GM18858 (cell line): Measurements from ENCODE around the gene RLN3.

Experiments used
- ATAC-seq: cut with Tn5 transposase; IDR thresholded peaks from one replicate; pipeline ENCODE4 v1.9.1; 2021; ENCODE audit not compliant: unreplicated experiment

Gene RLN3

GRCh38 chr19:13993590-13994300 is 34.2 kb upstream of the RLN3 start:
- ATAC-seq: no peak

DNA sequence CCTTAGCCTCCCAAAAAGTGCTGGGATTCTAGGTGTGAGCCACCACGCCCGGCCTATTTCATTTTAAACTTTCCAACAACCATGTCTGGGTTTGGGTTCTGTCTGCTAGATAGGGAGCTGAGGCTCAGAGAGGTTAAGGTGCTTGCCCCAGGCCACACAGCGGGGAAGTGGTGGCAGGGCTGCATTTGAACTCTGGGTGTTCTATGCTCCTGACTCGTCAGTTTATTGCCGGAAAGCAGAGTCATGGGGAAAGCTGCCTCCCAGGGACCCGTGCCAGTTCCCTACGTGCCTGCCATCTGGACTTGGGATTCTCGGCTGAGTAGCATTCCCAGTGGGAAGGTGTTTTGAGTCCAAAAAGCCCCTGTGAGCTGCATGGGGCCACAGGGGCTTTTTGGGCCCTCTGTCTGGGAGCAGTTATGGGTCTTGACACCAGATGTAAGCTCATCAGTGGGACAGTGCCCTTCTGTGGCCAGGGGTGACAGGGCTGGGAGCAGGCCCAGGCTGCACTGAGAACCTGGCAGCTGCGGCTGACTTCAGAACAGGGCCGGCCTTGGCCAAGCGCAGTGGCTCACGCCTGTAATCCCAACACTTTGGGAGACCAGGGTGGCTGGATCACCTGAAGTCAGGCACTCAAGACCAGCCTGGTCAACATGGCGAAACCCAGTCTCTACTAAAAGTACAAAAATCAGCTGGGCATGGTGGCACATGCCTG is 32.8 kb upstream of the RLN3 start:
- ATAC-seq: no peak

- ATAC-seq: no peak
Measured at GRCh38 chr19:13995878-13996765, 31.8 kb upstream of the RLN3 start.

DNA sequence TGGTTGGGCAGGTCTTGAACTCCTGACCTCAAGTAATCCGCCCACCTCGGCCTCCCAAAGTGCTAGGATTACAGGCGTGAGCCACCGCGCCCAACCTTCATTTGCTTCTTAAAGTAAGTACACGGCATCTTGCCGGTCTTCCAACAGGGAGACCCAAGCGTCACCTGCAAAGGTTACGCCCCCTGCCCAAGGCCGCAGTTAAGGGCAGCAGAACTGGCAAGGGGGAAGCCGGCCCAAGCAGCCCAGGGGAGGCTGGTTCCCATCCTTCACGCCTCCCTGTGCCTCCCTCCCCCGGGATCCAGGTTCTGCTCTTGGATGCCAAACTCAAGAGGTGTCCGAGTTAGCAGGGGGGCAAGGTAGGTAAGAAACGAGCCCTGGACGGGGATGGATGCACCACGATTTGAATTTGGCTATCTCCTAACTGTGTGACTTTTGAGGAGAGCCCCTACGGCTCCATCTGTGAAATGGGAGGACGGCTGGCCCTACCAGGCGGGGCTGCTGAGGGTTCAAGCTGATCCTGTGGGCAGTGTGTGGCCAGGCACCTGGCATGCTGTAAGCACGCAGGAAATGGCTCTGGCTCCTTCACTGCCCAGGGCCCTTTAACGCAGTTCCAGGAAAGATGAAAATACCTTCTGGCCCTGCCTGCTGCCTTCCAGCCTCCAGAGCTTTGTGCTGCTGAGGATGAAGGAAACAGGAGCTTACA is 30.9 kb upstream of the RLN3 start:
- ATAC-seq: no peak

DNA sequence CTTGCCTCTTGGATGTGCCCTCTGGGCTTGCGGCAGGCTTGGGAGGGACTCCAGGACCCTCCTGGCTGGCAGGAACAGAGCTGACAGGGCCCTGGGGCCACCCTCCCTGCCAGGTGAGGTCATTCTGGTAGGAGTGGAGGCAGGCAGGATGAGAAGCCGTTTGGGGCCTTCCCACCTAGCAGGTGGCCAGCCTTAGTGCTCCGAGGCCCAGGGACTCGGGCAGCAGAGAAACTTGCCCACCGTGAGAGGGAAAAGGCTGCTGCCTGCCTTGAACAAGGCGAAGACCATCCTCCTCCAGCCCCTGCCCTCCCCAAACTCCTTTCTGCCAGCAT is 30.4 kb upstream of the RLN3 start:
- no peak for ATAC-seq

DNA sequence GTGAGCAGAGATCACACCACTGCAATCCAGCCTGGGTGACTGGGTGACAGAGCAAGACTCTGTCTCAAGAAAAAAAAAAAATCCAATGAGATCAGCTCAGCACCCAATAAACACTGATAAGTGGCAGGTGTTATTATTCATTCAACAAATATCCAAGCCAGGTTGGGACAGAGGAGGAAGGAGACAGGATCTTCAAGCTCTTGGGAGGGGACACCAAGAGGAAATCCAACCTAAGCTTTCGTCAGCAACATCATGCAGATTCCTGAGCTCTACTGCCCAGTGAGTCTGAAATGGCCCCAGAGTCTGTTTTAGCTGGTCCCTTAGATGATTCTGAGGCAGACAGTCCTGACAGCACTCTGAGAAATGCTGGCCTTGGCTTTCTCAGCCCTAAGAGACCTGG is 29.5 kb upstream of the RLN3 start:
- no peak for ATAC-seq

DNA sequence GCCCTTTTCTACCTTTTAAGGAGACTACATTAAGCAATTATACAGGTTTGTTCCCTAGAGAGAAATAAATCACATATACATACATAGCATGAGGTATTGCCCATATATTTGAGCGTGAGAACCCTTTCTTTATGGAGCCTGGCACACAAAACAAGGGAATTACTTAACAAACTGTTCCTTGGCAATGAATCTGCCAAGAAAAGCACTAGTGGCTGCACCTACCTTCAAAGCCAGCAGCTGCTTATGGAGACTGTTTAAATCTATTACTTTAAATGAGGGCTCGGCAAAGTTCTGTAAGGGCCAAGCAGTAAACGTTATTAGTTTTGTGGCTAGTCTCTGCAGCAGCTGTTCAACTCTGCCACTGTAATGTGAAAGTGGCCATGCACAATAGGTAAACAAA is 28.9 kb upstream of the RLN3 start:
- ATAC-seq: no peak

- ATAC-seq: no peak
Measured at GRCh38 chr19:14000691-14001375, 27.1 kb upstream of the RLN3 start.

- ATAC-seq: no peak
Measured at GRCh38 chr19:14002571-14003250, 25.2 kb upstream of the RLN3 start.

DNA sequence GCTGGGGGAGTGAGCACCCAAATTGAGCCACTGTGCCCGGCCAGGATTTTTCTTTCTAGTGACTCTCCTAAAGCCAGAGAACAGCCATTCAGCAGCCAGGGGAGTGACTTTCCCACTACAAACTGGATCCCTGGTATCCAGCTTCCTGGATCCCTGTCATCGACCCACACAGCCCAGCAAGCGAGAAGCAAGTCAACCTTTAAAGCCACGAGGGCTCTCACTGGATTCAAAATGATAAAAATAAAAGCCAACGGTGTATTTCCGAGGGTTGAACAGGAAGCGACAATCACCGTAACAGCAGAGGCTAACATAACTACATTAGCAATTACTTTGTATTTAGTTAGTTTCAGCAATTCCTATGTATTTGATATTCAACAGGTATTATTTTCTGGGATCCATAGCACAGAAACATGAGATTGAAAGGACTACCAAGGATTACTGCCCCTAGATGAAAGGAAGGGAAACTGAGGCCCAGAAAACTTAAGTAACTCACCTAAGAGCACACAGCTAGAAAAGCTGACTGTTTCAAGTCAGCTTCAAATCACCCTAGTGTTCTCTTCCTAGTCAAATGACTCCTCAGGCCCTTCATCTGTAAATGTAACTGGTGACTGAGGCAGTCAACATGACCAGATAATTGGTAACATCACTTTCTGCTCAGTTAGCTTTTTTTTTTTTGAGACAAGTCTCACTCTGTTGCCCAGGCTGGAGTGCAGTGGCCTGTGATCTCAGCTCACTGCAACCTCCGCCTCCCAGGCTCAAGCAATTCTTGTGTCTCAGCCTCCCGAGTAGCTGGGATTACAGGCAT is 24.5 kb upstream of the RLN3 start:
- ATAC-seq: no peak

DNA sequence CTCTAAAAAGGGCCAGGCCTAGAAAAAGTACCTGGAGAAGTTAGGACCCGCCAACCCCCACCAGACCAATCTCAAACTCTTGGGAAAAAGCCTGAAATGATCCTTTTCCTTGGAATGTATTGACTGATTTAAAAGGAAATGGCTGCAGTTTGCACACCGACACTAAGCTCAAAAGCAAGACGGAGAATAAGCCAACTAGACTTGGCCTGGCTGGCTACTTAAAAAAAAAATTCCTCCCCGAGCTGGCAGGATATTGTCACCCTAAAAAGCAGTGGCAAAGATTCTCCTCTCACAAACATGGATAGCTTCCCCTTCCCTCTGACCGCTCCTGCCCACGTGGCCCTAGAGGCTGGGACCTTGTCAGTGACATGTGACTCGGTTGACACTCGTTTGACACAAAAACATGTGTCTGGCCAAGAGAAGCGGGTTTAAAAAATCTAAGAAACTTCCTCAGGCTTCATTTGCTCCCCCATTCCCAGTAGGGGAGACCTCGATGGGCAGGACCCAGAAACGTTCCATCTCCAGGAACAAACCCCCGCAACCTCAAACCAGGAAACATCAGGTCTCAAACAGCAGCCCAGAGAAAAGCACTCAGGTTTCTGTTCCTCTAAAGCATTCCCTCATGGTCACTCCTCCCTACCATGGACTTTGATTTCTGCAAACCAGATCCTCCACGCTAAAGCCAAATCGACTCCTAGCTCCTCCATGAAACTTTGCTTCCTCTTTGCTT is 23.2 kb upstream of the RLN3 start:
- ATAC-seq: no peak

- no peak for ATAC-seq
Measured at GRCh38 chr19:14005349-14006084, 22.4 kb upstream of the RLN3 start.

DNA sequence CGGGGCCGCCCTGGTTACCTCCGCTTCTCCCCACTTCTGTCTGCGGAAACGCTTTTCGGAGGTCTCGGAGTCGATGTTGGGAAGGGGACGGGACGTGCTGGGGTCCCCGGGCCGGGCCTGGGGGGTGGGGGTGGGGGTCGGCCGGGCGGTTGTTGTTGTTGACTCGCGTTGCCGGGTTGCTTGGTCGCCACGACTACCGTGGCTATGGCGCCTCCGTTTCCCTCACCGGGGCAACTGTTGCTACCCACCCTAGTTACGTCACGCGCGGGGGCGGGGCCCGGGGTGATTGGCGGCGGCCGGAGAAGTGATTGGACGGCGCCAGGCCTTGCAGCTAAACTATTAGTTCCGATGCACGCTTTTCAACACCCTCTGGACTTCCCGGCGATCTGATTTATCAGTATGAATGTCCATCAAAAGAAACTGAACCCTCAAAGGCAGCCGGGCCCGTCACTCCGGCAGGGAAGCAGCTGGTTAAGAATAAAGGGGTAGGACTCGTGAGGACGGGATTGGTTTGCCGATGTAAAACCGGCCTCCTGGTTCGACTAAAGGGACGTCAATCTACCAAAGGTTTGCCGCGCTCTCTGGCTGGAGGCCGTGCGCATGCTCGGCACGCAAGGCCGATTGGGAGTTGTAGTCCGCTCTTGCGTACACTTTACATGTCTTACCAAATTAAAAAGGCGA is 21.7 kb upstream of the RLN3 start, which contains the start of gene RFX1:
TSS of gene RFX1 (minus strand) at position 236 of the 681 bp plus-strand sequence. CDS start 12,477 bp downstream, outside the sequence.
- peak; percentile 65 for ATAC-seq

DNA sequence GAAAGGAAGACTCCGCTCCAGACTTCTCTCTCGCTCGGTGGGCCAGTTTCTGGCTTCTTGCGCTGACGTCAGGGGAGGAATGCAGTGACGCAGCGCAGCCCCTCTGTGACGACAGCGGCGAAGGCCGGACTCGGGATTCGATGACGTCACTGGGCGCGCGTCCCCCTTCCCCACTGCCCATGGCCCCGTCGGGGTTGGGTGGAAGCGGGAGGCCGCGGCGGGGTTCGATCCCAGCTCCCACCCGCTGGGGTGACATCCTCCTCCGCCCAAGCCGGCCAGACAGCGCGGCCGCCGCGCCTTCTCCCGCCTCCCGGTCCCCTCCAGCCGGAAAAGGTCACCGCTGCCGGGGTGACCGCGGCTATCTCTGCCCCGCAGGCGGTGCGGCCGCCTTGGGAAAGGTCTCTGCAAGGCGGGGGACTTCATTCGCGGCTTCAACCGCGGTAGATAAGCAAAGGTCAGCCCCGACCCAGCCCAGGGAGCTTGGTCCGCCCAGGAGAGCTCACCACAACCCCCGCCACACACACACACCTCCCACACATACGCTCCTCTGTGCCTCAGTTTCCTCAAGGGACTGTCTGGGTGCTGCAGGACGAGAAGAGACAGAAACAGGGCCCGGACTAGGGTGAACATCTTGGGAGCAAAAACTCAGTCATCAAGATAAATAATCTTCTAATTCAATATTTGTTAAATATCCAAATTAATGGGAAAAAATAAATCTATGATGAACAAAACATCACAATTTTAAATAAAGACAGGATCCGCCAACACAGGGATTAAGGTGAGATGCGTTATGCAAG is 21.0 kb upstream of the RLN3 start:
- ATAC-seq: peak; percentile 24

GRCh38 chr19:14012378-14012915 is 15.5 kb upstream of the RLN3 start:
- no peak for ATAC-seq

DNA sequence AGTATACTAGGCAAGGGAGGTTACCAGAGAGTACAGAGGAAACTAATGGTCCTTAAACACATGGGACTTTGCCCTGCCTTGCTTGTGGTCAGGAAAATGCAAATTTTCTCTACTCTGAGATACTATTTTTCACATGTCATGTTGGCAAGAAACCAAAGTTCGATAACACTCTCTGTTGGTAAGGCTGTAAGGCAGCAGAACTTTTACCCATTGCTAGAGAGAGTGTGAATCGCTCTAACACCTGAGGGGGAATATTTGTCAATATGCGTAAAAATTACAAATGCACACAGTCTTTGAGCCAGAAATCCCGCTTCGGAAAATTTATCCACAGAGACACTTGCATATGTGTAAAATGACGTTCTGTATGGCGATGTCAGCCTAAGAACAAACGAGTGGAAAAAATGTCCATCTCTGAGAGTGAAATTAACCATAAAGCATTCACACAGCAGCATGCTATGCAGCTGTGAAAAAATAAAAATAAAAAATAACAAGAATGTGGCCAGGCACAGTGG is 12.4 kb upstream of the RLN3 start:
- peak; percentile 76 for ATAC-seq
